Peyer's patch (tissue), 4 donors: ENCODE results near the gene ZMYND10.

Source experiments
- POLR2A ChIP-seq, 2 donors: fragments of 450-650 bp; IDR thresholded peaks; one replicate each; pipeline ENCODE4 v1.5.1; 2017; ENCODE audit warnings: antibody characterized with exemption in 2 of 2, mild to moderate bottlenecking in 2 of 2, moderate library complexity in 2 of 2
- TF ChIP-seq, protein P1 (sequence below), 6 experiments: fragments of 450-650 bp in 4 of 6; fragments of 200-600 bp in 2 of 6; sonication (generic) in 1 of 6; IDR thresholded peaks; one replicate each; pipeline ENCODE4 v1.5.1; 2017 to 2019; ENCODE audit warnings: antibody characterized with exemption in 6 of 6, mild to moderate bottlenecking in 3 of 6, moderate library complexity in 1 of 6

DNA sequence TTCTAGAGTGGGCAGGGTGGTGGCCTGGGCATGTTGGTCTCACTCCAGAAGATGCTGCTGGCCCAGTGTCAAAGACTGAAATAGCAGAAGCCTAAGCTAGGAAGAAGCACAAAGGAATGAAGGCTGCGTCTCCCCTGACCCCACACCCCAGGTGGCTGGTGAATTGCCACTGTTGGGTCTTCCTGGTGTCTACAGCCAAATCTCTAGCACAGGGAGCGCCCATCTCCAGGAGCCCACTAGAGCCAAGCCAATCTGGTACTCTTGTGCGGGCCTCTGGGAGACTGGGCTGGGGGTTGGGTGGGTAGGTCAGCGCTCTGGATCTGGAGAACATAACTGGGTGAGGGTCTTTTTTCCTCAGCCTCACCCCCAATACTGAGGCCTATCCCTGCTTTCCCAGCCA is 18.4 kb downstream of the ZMYND10 start:
- TF ChIP-seq, protein P1, sequence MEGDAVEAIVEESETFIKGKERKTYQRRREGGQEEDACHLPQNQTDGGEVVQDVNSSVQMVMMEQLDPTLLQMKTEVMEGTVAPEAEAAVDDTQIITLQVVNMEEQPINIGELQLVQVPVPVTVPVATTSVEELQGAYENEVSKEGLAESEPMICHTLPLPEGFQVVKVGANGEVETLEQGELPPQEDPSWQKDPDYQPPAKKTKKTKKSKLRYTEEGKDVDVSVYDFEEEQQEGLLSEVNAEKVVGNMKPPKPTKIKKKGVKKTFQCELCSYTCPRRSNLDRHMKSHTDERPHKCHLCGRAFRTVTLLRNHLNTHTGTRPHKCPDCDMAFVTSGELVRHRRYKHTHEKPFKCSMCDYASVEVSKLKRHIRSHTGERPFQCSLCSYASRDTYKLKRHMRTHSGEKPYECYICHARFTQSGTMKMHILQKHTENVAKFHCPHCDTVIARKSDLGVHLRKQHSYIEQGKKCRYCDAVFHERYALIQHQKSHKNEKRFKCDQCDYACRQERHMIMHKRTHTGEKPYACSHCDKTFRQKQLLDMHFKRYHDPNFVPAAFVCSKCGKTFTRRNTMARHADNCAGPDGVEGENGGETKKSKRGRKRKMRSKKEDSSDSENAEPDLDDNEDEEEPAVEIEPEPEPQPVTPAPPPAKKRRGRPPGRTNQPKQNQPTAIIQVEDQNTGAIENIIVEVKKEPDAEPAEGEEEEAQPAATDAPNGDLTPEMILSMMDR (IDR thresholded peaks at IDR 0.05) = no peak
- TF ChIP-seq POLR2A (IDR thresholded peaks at IDR 0.05) = no peak
